IPS-15b (cell line): ENCODE data around the gene RUVBL2.
A peak's percentile ranks its signal among the peaks of the same experiment; 100 is the strongest.

ENCODE experiments used
- H3K27me3 ChIP-seq: one replicate; pipeline ENCODE4 v1.6.1; 2013; ENCODE audit warnings: low read length; ENCODE audit not compliant: control insufficient read depth, insufficient read depth
- H3K36me3 ChIP-seq: one replicate; pipeline ENCODE4 v1.6.1; 2013; ENCODE audit warnings: low read length; ENCODE audit not compliant: control insufficient read depth, insufficient read depth
- H3K4me1 ChIP-seq: one replicate; pipeline ENCODE4 v1.6.1; 2013; ENCODE audit warnings: mild to moderate bottlenecking, low read length; ENCODE audit not compliant: control insufficient read depth, insufficient read depth
- H3K4me3 ChIP-seq: one replicate; pipeline ENCODE4 v1.5.1; 2013; ENCODE audit warnings: low read depth, low read length
- H3K9ac ChIP-seq: one replicate; pipeline ENCODE4 v1.6.1; 2013; ENCODE audit warnings: low read depth, mild to moderate bottlenecking, low read length
- H3K9me3 ChIP-seq: one replicate; pipeline ENCODE4 v1.6.1; 2013; ENCODE audit warnings: mild to moderate bottlenecking, low read length; ENCODE audit not compliant: control insufficient read depth, insufficient read depth

Gene RUVBL2

DNA sequence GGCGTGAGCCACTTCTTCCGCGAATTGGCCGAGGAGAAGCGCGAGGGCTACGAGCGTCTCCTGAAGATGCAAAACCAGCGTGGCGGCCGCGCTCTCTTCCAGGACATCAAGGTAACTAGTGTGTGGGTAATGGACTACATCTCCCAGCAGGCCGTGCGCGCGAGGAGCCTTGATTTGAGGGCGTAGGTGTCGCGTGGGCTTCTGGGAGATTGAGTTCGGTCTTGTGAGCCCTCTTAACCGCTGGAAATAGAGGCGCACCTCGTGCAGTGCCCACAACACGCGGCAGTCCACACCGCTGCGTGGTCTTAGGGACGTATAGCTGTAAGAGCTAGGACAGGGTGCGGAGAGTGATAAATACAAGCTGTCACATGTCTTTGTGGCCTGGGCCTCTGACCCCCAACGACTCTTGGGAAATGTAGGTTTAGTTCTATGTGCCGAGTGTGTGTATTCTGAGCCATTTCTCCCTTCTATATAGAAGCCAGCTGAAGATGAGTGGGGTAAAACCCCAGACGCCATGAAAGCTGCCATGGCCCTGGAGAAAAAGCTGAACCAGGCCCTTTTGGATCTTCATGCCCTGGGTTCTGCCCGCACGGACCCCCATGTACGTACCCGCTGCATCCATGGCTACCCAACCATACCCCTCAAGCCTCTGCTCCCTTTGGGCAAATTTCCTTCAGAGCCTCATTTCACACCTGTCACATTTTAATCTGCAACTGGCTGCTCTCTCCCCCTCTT lies 27.7 kb upstream of the RUVBL2 start:
- H3K36me3 ChIP-seq, result peaks cover 16% of the 10 kb centered on the region

DNA sequence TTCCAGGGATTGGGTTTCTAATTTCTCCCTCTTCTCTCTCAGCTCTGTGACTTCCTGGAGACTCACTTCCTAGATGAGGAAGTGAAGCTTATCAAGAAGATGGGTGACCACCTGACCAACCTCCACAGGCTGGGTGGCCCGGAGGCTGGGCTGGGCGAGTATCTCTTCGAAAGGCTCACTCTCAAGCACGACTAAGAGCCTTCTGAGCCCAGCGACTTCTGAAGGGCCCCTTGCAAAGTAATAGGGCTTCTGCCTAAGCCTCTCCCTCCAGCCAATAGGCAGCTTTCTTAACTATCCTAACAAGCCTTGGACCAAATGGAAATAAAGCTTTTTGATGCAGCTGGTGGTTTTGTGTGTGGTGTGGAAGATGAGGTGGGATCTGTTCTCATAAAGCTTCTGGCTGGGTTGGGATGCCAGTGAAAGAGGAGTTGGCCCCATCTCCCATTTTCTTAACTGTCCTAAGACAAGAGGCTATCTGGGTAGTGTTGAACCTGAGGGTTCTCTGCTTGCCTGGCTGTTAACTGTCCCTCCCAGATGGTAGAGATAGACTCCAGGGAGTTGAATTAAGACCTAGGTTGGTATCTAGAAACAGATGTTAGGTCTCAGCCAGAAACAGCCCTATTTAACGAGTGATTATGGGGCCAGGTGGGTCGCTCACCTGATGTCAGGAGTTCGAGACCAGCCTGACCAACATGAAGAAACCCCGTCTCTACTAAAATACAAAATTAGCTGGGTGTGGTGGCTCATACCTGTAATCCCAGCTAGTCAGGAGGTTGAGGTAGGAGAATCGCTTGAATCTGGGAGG lies 26.9 kb upstream of the RUVBL2 start:
- Histone ChIP-seq H3K9me3 (no peaks in the 10 kb centered on the region), H3K27me3 (no peaks in the 10 kb centered on the region), H3K4me3 (peak overlapping the region; percentile 94), H3K4me1 (peaks cover 18% of the 10 kb centered on the region), H3K9ac (peak overlapping the region; percentile 97), H3K36me3 (peaks cover 15% of the 10 kb centered on the region)

More for the DNA sequence above, 27.7 kb upstream of the RUVBL2 start:
- Histone ChIP-seq H3K9ac (peak overlapping the region; percentile 97), H3K4me3 (peak overlapping the region; percentile 94), H3K4me1 (peaks cover 15% of the 10 kb centered on the region), H3K9me3 (no peaks in the 10 kb centered on the region), H3K27me3 (no peaks in the 10 kb centered on the region)

DNA sequence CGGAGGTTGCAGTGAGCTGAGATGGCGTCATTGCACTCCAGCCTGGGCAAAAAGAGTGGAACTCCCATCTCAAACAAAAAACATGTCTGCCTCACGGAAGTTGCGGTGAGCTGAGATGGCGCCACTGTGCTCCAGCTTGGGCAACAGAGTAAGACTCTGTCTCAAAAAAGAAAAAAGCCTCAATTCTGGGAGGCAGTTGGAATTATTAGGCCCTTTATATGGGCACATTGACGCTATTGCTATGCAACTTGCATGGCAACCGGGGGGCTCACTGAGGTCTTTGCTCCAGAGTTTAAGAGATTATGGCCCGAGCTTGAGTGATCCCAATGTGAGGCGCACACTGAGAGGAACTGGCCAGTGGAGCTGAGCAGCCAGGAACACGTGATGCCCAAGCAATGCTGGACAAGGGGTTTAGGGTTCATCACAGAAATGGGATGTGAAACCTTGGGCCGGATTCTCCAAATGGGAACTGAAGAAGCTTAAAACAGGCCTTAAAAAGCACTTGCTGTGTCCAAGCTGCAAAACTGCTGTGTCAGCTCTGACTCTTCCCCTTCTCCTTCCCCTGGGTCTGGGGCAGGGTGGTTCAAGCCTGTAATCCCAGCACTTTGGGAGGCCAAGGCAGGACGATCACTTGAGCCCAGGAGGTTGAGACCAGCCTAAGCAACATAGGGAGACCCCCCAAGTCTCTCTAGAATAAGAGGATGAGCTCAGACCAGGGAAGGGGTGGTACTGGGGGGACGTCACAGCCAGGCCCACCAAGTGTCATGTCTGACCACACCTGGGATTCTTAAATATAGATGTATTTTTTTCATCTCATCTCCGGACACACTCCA lies 26.1 kb upstream of the RUVBL2 start:
- no peaks in the 10 kb centered on the region for H3K9me3 ChIP-seq
- H3K4me3 ChIP-seq, result no peak overlapping the region
- H3K27me3 ChIP-seq, result no peaks in the 10 kb centered on the region
- H3K9ac ChIP-seq, result no peak overlapping the region
- peaks cover 16% of the 10 kb centered on the region for H3K4me1 ChIP-seq
- peaks cover 15% of the 10 kb centered on the region for H3K36me3 ChIP-seq

DNA sequence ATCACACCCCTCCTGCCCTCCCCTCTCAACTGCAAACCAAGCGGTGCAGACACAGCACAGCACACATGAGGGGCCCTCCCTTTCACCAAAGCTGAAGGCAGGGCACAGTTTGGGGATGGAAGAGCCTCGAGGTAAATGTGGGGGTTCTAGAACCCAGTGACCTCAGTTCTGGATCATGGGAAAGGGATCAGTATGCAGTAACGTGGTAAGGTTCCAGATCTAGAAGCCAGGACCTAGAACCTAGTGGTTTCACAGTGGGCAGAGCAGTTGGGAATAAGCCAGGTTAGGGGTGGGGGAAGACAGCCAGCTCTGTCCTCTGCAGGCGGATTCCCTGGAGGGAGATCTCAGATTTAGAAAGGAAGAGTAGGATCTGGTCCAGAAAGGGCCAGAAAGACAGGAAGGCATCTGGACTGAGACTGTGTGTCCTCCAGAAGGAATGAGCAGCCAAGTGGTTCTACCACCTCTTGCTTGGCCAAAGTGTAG lies 25.5 kb upstream of the RUVBL2 start:
- Histone ChIP-seq H3K4me1 (peaks cover 15% of the 10 kb centered on the region), H3K36me3 (peaks cover 15% of the 10 kb centered on the region), H3K9me3 (no peaks in the 10 kb centered on the region), H3K4me3 (no peak overlapping the region), H3K9ac (no peak overlapping the region), H3K27me3 (no peaks in the 10 kb centered on the region)

DNA sequence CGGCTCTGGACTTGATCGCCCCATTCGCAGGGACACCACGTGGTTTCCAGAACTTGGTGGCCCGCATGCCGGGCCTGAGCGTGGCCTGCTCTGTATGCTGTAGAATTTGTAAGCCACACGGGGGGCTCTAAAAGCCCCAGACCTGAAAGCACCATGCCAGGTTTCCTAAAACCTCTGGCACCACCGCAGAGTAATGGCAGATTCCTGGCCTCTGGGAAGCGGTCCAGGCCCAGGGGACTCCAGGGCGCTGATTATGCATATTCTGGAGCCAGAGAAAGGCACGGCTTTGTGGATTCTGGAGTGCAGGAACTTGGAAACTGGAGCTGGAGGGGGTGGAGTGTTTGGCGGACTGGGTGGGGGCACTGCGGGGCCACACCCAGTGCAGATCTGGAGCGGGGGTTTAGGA lies 24.9 kb upstream of the RUVBL2 start:
- Histone ChIP-seq H3K9me3 (no peaks in the 10 kb centered on the region), H3K4me1 (peaks cover 13% of the 10 kb centered on the region), H3K27me3 (no peaks in the 10 kb centered on the region), H3K9ac (no peak overlapping the region), H3K36me3 (peaks cover 15% of the 10 kb centered on the region), H3K4me3 (no peak overlapping the region)

DNA sequence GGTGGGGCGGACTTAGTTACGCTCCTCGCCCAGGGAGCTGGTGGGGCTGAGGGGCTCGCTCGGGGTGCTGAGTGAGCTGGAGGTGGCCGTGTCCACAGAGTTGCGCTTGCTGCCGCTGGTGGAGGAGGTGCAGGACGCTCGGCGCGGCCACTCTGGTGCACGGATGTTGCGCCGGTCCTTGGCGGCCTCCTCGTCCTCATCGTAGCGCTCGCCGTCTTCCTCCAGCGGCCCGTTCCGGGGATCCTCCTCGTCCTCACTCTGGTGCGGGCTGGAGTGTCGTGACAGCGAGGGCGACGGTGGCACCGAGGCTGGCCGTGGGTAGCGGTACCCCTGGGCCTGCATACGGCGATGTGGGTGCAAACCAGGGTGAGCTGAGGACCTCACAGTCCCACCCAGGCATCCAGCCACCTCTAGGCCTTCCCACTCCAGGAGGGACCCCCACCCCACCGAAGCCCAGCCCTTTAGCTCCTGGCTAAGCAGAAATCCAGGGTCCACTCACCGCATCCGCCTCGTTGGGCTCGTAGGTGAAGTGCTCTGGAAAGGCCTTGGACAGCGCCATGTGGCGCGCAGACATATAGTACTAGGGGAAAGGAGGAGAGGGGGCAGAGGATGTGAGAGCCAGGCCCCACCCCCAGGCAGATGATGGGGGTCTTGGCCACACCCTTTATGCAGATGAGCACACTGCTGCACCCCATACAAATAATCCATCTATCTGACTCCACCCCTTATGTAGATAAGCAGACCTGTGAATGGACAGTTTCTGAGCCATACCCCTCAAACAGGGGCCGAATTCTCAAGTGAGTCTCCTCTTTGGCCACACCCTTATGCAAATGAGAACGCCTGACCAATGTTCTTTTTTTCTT lies 24.2 kb upstream of the RUVBL2 start:
- H3K27me3 ChIP-seq, result no peaks in the 10 kb centered on the region
- no peak overlapping the region for H3K4me3 ChIP-seq
- H3K4me1 ChIP-seq, result peaks cover 8% of the 10 kb centered on the region
- H3K9ac ChIP-seq, result no peak overlapping the region
- H3K36me3 ChIP-seq, result peaks cover 16% of the 10 kb centered on the region
- no peaks in the 10 kb centered on the region for H3K9me3 ChIP-seq

DNA sequence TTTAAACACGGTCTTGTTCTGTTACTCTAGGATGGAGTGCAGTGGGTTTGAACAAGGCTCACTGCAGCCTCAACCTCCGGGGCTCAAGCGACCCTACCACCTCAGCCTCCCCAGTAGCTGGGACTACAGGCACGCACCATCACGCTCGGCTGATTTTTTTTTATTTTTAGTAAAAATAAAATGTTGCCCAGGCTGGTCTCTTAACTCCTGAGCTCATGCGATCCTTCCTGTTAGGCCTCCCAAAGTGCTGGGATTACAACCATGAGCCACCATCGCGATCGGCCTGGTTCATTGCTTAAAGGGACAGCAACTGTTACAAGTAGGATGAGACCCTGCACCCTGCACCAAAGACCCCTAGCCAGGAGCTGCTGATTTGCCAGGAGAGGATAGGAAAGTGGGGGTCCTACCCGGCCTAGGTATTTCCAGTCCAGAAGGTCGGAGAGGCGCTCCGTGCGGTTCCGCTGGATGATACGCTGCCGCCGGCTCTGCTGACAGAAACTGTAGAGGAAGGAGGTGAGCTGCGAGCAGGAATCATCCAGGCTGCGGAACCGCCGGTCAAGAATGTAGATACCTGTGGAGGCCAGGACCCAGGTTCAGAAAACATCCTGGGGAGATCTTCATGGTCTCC lies 23.4 kb upstream of the RUVBL2 start:
- Histone ChIP-seq H3K4me1 (peaks cover 6% of the 10 kb centered on the region), H3K36me3 (peaks cover 18% of the 10 kb centered on the region), H3K4me3 (no peak overlapping the region), H3K9ac (no peak overlapping the region), H3K9me3 (no peaks in the 10 kb centered on the region), H3K27me3 (no peaks in the 10 kb centered on the region)

DNA sequence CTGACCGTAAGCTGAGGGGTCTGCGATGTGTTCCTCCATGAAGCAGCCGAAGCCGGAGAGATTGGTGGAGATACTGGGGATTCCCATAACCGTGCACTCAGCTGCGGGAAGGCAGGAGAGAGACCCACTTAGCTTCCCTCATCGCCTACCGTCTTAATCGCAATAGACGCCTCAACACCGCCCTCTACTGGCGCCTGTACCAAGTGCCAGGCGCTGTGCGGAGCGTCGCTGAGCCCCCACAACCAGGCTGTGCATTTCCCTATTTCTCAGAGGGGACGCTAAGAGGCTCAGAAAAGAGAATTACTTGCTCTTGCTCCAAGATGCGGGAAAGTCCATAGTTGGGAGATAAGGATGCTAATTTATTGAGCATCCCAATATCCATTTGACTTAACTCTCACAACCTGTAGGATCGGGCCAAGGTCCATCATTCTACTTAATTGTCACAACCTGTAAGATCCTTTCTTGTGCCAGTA lies 22.7 kb upstream of the RUVBL2 start:
- Histone ChIP-seq H3K27me3 (no peaks in the 10 kb centered on the region), H3K4me1 (peaks cover 6% of the 10 kb centered on the region), H3K4me3 (no peak overlapping the region), H3K36me3 (peaks cover 17% of the 10 kb centered on the region), H3K9me3 (no peaks in the 10 kb centered on the region), H3K9ac (no peak overlapping the region)

DNA sequence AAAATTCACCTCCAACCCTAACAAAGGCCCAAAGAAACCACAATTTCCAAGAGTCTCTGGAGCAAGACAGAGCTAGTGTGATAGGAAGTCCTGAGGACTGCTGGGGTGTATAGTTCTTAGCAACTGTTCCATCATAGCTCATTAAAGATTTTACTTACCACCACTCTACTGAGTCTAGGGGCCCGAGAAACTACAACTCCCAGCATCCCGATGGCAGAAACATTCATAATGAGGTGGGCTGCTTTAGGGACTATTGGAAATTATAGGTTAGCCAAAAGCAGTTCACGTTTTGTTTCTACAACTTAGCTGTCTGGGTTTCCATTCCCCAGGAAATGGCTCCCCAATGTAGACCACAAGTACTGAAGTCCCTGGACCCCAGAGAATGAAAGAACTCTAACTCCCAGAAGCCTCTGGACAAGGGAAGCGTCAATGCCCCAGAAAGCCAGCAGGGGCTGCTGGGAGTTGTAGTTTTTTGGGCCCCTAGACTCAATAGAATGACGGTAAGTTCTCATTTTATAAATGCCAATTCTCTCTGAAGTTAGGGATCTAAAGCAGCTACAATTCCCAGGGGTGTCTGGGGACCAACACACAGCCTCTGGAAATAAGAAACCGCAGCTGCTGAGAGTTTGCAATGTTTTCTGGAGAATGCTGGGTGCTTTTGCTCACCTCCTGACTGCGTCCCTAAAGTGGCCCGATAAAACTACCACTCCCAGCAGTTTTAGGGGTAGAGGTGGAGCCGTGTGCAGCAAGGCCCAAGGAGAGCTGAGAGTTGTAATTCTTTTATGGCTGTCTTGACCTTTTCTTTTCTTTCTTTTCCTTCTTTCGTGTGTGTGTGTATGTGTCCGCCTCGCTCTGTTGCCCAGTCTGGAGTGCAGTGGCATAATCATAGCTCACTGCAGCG lies 17.5 kb upstream of the RUVBL2 start:
- no peak overlapping the region for H3K9ac ChIP-seq
- H3K4me3 ChIP-seq, result no peak overlapping the region
- H3K9me3 ChIP-seq, result no peaks in the 10 kb centered on the region
- peaks cover 8% of the 10 kb centered on the region for H3K36me3 ChIP-seq
- H3K4me1 ChIP-seq, result peaks cover 1% of the 10 kb centered on the region
- H3K27me3 ChIP-seq, result no peaks in the 10 kb centered on the region

DNA sequence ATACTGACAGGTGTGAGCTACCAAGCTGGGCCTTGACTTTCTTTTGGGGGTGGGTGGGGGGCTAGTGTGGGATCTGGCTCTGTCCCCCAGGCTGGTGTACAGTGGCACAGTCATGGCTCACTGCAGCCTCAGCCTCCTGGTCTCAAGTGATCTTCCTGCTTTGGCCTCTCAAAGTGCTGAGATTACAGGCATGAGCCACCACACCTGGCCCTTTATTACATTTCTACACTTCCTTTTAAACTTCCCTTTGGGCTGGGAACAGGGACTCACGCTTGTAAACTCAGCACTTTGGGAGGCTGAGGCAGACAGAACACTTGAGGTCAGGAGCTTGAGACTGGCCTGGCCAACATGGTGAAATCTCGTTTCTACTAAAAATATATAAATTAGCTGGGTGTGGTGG lies 16.6 kb upstream of the RUVBL2 start:
- Histone ChIP-seq H3K4me3 (no peak overlapping the region), H3K9ac (no peak overlapping the region), H3K4me1 (no peaks in the 10 kb centered on the region), H3K27me3 (no peaks in the 10 kb centered on the region), H3K9me3 (no peaks in the 10 kb centered on the region), H3K36me3 (peaks cover 10% of the 10 kb centered on the region)
